Amygdala (tissue), 56 donors: ENCODE results near the gene INPP4B.
"Not testable (repeated sequence)": the region's sequence is repeated elsewhere in the genome, so short reads cannot be mapped to it uniquely, and the experiment has no call there.

Experiments
- DNase-seq, 56 donors: peaks; one replicate each; lab custom pipeline; 2025; lab: John Stamatoyannopoulos, UW

Gene INPP4B

DNA sequence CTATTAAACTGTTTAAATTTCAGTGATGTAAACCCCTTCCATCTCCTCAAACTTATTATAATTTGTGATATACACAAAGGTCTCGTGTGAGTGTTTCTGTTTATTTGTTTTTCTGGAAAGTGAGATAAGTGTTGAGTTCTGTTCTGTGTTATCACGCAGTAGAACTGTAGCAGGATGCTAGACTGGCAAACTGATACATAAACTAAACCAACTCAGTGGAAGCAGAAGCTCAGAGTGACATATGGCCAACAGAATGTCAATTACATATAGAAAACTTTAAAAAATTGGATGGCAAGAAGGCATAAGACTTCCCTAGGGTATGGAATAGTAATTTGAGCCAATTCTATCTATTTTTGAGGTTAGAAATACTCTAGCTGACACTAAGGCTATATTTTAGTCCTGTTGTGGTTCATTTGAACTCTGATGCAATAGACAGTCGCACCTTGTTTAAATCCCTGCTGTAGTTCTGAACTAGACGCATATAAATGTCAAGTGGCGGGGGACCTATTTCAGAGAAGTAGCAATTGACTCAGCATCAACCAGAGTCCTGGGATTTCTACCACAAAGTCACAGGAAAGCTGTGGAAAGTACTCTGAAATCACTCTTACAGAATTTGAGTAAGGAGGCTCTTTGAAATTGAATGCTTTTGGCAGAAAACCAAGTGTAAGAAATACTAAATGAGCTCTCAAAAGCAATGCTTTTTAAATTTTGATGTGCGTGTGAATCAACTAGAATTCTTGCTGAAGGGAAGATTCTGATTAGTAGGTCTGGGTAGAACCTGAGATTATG is 294.4 kb downstream of the INPP4B start:
- DNase-seq = no peak

DNA sequence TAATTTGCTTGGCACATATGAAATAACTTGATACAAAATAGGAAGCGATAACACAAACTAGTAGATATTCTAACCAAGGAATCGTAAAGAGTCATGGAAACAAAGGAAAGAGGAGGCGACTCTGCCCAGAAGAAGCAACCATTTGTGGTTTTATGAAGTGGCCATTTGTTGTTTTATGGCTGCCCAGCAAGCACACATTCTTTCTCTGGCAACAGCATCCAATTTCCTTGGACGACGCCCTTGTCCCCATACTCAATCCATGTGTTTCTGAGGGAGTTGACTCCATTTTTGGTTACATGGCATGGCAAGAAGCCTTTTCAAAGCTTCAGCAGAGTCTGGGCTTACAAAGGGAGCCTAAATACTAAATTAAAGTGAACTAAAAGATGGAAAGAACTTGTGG is 295.1 kb downstream of the INPP4B start:
- DNase-seq = no peak

DNA sequence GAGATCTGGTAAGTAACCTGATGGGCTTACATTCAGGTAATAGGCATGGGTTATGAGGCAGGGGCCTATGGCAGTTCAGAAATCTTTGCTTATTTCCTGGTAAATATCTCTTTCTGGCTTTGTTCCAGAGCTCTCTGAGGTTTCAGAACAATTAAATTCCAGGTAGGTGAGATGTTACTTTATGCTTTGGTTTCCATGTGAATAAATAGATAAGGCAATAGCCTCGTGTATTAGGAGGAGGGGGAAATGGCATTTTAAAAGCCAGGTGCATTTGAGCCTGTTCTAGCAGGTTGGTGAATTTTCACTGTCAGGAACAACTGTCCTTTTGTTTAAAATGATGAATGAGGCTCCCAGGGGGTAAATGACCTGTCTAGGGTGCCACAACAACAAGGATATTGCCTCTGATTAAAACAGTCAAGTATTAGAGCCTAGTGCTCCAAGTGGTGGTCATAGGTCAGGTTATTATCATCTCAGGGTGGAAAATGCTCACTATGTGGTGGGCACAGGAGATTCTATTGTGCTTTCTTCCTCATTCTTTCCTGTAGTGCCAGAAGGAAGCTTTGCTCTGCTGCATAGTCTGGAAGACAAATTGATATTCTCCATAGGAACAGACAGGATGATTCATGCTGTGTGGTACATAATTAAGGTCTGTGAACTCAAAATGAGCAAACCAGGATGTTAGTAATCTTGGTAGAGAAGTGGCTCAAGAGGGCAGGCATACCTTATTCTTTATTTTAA is 296.2 kb downstream of the INPP4B start:
- no peak for DNase-seq

GRCh38 chr4:142549248-142549647 is 296.9 kb downstream of the INPP4B start:
- no peak for DNase-seq

DNA sequence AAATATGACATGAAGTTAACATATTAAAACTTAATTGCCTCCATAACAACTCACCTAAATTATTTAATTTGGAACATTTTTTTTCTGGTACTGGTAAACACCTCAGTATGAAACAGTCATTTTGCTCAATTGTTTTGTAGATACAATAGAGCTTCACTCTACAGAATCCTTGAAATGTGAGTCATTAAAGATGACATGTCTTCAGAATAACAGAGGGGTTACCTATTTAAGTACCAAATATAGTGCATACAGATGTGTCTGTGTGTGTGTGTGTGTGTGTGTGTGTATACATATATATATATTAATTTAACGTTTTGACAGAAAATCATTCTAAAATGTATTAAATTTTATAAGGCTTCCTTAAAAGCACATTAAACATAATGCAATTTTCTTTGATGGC is 297.6 kb downstream of the INPP4B start:
- no peak for DNase-seq

DNA sequence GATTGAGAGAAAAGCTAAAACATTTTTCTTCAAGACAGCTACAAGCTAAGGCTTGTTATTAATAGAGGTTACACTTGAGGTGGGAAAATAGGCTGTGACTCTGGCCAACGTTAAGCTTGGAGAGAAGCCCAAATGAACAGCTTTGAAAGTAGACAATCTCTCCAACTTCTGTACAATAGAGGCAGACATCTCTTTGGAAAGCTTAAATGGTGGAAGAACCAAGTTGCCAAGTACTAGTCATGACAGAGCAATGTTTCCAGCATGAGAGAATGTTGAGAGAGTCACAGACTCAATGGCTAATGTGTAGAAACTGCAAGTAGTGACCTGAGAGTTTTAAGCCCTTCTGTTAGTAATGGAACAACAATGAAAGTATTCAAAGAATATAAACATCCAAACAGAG is 298.1 kb downstream of the INPP4B start:
- DNase-seq = no peak

DNA sequence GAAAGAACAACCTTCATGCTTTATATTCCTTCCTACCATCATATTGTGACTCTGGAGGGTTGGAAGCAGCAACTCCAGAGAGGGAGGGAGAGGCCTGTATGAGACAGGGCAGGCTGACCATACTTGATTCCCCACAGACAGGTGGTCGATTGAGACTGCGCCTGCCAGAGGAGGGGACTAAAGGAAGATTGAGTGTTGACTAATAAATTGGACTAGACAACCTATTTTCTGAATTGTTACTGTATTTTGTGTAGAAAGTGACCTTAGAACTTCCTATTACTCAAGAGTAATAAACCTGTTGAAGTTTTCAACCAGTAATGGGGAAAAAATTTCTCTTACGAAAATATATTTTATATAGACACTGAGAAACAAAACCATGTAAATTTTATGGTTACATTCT is 301.5 kb downstream of the INPP4B start:
- DNase-seq = no peak

- DNase-seq = no peak
Measured at GRCh38 chr4:142544039-142544438, 302.1 kb downstream of the INPP4B start.

DNA sequence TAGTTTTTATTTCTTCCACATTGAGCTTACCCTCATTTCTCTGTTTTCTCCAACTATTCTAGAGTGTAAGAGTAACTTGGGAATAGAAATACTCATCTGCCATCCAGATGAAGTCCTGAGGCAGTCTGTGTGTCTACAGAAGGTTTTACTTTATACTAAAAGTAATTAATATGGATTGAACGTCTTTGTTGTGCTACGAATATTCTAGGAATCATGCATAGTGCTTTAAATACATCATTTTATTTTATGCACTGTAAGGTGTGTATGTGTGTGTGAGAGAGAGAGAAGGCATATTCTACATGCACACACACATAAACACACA is 305.7 kb downstream of the INPP4B start:
- DNase-seq = no peak

DNA sequence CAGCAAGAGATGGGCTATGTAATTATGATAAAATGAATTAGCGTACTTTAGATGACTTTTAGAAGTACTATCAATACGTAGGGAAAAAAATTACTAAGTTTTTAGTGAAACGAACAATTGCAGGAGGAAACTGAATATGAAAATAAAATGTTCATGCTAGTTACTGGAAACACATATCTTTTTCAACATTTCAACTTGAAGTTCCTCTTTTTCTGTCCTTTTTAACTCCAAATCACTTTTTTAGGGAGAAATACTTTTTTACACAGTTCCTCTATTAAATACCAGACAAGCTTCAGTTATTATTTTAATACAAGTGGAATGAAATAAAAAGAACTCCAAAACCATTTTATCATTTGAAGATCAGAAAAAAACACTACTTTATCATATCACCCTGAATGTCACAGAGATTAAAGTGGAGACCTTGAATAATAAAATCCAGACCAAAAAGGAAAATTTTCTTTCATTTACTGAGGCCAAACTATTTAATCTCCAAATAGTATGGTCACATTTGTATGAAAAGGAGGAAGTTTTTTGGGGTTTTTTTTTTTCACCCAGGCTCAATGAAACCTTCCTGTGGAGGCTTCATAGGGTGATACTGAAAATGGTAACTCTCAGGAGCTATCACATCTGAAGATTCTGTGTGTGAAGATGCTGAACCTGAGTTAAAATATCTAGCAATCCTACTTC is 306.2 kb downstream of the INPP4B start:
- DNase-seq = no peak

DNA sequence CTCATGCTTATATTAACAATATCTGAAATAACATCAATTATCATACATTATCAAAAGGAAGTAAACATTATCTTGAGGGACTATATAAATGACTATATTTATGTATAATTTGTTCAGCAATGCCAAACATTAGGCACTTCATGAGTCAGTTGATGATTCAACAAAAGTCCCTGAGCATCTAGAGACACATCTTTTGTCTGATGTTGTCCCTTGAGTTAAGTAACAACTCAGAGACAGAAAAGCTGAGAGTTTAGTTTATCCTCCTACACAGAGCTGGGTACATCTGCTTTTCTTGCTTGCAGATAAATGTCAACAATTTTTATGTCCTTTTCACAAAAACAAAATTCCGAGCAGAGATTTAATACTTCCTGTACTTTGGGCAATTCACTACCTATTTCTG is 311.1 kb downstream of the INPP4B start:
- DNase-seq = peak in 1 of 56 donors; percentile 1

DNA sequence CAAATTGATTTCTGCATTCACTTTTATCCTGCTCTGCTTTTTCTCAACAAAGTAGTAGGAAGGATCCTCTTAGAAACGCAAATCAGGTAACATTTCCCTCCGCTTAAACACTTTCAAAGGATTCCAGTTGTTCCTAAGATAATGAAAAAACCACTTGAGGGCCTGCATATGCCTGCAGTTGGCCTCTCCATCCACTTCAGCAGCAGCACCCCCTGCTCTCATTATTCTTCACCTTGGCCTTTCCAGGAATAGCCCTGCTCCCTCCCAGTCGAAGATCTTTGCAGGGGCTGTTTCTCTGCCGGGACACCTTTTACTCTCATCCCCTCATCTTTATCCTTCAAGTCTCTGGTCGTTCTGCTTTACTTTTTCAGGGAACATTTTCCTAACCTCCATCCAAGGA is 314.0 kb downstream of the INPP4B start:
- no peak for DNase-seq

DNA sequence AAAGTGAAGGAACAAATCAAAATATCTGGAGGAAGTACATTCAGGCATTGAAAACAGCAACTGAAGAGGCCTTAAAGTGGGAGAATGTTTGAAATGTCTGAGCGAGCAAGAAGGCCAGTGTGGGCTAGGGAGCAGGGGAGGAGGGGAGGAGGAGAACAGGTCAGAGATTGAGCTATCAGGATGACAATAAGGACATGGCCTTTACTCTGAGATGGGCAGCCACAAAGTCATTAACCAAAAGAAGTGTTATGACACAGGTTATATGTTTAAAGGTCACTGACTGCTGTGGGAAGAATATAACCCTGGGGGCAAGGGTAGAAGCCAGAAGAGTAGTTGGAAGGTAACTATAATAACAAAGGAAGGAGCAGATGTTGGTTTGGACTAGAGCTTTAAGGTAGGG is 315.4 kb downstream of the INPP4B start:
- DNase-seq = no peak

DNA sequence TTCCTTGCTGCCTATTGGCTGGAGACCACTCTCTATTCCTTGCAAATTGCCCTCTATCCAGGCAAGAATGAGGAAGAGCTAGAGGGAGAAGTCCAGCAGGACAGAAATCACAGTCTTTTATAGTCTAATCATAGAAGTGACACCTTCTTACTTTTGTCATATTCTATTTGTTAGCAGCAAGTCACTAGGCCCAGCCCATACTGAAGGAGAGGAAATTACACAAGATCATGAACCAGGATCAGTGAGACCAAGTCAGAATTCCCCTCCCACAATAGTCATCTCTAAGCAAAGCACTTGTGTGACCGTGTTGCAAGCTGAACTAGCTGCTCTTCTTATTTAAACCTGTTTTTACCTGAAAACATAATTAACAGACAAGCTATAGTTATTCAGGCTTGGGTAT is 317.7 kb downstream of the INPP4B start:
- no peak for DNase-seq

- no peak for DNase-seq
Measured at GRCh38 chr4:142523111-142523510, 323.0 kb downstream of the INPP4B start.

DNA sequence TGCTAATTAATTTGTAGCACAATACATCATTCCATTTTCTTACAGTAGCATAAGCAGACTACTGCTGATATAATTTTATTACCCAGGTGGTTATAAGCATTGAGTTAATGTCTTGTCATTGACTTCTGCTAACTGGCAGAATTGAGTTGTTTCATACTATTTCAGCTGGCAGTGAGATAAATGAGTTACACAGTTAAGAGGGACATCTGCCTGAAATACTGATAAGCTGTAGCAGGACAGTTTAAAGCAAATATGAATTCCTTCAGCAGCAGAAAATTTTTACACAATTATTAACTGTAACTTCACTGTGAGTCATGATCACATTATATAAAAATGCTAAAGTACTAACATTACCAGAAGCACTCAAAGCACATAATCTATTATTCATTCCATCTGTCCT is 326.8 kb downstream of the INPP4B start:
- no peak for DNase-seq

DNA sequence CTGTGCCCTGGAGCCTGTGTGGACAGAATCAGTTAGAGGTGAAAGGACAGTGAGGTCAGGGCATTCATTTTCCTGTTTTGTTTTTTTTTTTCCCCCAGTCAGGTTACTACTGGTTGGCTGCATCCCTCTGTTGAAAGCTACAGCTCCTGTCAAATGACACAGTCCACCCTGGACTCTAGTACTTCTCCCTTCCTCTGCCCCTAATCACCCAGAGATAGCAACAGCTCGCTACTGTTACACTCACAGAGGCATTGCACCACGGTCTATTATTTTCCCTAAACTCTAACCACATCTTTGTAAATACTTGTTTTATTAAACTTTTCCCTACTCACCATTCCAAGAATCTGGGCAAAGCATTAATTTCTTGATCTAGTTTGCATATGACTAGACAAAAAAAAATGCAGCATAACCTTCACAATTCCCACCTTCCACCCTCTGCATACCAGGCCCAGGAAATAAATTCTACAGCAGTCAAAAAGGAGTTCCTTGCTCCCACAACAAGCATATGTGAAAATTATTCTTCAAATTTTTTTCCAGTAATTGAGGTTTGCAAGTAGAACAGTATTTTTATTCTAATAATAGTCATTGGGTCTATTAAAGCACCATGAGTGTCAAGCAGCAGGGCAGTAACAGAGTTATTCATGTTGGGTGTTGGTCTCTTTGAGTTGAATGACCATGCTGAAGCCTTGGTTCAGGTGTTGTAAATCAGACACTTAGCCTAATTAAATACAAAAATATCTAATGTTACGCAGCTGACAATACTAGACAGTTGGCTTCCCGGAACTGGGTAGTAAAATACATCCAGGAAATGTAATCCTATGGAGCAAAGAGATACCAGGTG is 329.2 kb downstream of the INPP4B start:
- no peak for DNase-seq

- no peak for DNase-seq
Measured at GRCh38 chr4:142512161-142512560, 333.9 kb downstream of the INPP4B start.

GRCh38 chr4:142509881-142510280 is 336.2 kb downstream of the INPP4B start:
- no peak for DNase-seq

- not testable (repeated sequence) for DNase-seq
Measured at GRCh38 chr4:142509381-142509780, 336.7 kb downstream of the INPP4B start.

DNA sequence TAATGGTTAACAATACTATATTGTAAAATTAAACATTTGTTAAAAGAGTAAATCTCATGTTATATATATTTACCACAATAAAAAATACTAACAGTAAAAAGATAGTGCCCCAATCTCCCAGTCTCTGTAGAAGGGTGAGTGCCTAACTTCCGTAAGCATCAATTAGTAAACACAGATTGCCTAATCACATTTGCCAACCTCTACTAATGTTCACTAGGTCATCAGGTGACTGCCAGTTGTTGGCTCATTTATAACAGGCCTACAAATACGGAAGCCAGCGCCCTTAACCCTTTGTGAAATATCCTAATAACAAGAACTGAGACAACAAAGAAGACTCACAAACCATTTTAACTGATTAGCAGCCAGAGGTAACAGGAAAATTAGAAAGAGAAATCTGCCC is 345.1 kb downstream of the INPP4B start:
- no peak for DNase-seq
